Measurements from ENCODE around the gene DAAM2. TPM values are rescaled to one million over a fixed set of nuclear protein-coding genes. Genes with fewer than 3 reads are reported as not detected.

DAAM2 gene
- total RNA-seq, 1 experiment from 2014 or later, result 4.8 TPM

DNA sequence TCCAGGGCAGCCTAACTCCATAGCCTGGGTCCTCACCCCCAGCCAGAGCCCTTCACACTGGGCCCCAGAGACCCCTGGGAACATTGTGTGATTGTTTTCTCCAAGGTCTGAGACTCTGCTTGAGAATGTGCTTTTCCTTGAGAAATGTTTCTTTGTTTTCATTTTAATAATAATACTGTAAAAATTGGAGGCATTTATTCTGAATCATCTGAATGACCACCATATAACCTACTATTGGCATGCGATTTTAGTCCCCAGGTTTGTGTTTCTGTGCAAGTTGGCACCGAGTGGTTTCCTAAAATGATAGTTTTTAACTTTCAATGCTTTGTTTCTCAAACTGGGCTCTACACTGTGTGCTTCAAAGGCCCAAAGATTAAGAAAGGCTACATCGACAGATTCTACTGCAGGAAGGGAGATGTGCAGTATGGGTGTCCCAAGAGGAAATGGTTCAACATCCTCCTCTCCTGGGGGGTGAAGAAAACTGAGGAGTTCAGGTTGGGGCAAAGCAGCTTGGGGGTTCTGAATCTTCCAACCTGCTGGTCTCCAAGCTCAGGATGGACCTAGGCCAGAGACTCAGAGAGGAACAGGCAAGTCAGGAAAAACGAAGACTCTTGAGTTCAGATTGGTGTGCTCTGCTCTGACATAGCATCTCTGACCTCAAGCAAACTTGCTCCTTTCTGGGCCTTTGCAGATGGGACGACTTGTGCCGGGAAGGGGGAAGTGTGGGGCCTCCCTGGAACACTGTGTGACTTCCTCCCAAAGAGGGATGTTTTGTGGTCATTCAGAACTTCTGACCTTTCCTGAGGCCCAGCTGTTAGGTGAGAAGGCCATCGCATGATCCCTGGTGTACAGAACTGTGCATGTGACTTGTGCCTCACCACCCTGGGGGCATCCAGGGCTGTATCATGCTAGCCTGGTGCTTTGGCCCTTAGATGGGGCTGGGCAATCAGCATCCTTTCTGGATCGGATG, 31.0 kb downstream of the DAAM2 start:
- no TSS peak for BruUV-seq (replicated peaks)
- no peaks in the 10 kb centered on the region for H3K36me3 ChIP-seq (ENCODE audit: insufficient read depth, low read length, poor library complexity, severe bottlenecking)
- no peaks in the 10 kb centered on the region for H3K9me3 ChIP-seq (ENCODE audit: low read depth, low read length, poor library complexity, severe bottlenecking)
- H3K27me3 ChIP-seq (replicated peaks; ENCODE audit: insufficient read depth, low read depth, low read length, poor library complexity), result no peaks in the 10 kb centered on the region
- POLR2A ChIA-PET (ENCODE audit: low non-redundant PET), result no interaction called here
- no peak overlapping the region for H3K4me3 ChIP-seq (ENCODE audit: low read depth, low read length, poor library complexity, severe bottlenecking)
- no peak overlapping the region for H3K27ac ChIP-seq (ENCODE audit: low read depth, low read length, poor library complexity, severe bottlenecking)
- H3K4me1 ChIP-seq (ENCODE audit: insufficient read depth, low read length, poor library complexity, severe bottlenecking), result no peaks in the 10 kb centered on the region
- DNase-seq (ENCODE audit: low spot score), result no peak
- TF ChIP-seq, protein P1, sequence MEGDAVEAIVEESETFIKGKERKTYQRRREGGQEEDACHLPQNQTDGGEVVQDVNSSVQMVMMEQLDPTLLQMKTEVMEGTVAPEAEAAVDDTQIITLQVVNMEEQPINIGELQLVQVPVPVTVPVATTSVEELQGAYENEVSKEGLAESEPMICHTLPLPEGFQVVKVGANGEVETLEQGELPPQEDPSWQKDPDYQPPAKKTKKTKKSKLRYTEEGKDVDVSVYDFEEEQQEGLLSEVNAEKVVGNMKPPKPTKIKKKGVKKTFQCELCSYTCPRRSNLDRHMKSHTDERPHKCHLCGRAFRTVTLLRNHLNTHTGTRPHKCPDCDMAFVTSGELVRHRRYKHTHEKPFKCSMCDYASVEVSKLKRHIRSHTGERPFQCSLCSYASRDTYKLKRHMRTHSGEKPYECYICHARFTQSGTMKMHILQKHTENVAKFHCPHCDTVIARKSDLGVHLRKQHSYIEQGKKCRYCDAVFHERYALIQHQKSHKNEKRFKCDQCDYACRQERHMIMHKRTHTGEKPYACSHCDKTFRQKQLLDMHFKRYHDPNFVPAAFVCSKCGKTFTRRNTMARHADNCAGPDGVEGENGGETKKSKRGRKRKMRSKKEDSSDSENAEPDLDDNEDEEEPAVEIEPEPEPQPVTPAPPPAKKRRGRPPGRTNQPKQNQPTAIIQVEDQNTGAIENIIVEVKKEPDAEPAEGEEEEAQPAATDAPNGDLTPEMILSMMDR (conservative IDR thresholded peaks at IDR 0.05; ENCODE audit: low read depth, low read length), result no peak
- no peak for TF ChIP-seq EZH2 (IDR thresholded peaks at IDR 0.05; ENCODE audit: borderline replicate concordance, low read depth, low read length, poor library complexity, severe bottlenecking)
- intact Hi-C loops (cut with micrococcal nuclease; ENCODE audit: unreplicated experiment), result no loop called here
- CTCF ChIA-PET, result no interaction called here

GRCh38 chr6:39824030-39824926, 32.1 kb downstream of the DAAM2 start:
- CTCF ChIA-PET, result no interaction called here
- intact Hi-C loops (cut with micrococcal nuclease; ENCODE audit: unreplicated experiment), result no loop called here
- TF ChIP-seq, protein P1 (conservative IDR thresholded peaks at IDR 0.05; ENCODE audit: low read depth, low read length), result no peak

DNA sequence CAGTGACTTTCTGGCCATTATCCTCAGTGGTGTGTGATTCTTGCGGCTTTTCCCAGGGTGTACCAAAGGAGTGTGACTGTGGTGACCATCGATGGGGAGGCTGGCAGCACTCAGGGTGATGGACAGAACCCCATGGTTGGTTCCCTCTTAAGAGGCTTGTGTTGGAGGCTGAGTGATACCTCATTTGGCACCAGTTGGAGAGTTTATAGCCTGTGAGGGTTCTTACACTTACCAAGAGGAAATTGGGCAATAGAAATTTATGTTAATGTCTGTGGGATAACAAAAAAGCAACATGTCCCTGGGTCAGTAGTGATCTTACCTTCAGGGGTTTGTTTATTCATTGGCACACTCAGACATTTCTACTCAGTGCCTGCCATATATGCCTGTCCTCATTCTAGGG, 37.2 kb downstream of the DAAM2 start:
- Histone ChIP-seq H3K27ac (ENCODE audit: low read depth, low read length, poor library complexity, severe bottlenecking) (no peak overlapping the region), H3K4me3 (ENCODE audit: low read depth, low read length, poor library complexity, severe bottlenecking) (no peak overlapping the region), H3K36me3 (ENCODE audit: insufficient read depth, low read length, poor library complexity, severe bottlenecking) (no peaks in the 10 kb centered on the region), H3K9me3 (ENCODE audit: low read depth, low read length, poor library complexity, severe bottlenecking) (no peaks in the 10 kb centered on the region), H3K4me1 (ENCODE audit: insufficient read depth, low read length, poor library complexity, severe bottlenecking) (no peaks in the 10 kb centered on the region), H3K27me3 (replicated peaks; ENCODE audit: insufficient read depth, low read depth, low read length, poor library complexity) (no peaks in the 10 kb centered on the region)
- DNase-seq (ENCODE audit: low spot score), result peak; percentile 30
- CTCF ChIA-PET, result no interaction called here
- POLR2A ChIA-PET (ENCODE audit: low non-redundant PET), result no interaction called here
- BruUV-seq (replicated peaks), result no TSS peak
- intact Hi-C loops (cut with micrococcal nuclease; ENCODE audit: unreplicated experiment), result no loop called here
- TF ChIP-seq, protein P1 (conservative IDR thresholded peaks at IDR 0.05; ENCODE audit: low read depth, low read length), result no peak
- TF ChIP-seq EZH2 (IDR thresholded peaks at IDR 0.05; ENCODE audit: borderline replicate concordance, low read depth, low read length, poor library complexity, severe bottlenecking), result no peak

More at GRCh38 chr6:39824030-39824926, 32.1 kb downstream of the DAAM2 start:
- no peaks in the 10 kb centered on the region for H3K27me3 ChIP-seq (replicated peaks; ENCODE audit: insufficient read depth, low read depth, low read length, poor library complexity)
- no peak for DNase-seq (ENCODE audit: low spot score)
- POLR2A ChIA-PET (ENCODE audit: low non-redundant PET), result no interaction called here
- no peaks in the 10 kb centered on the region for H3K4me1 ChIP-seq (ENCODE audit: insufficient read depth, low read length, poor library complexity, severe bottlenecking)
- no TSS peak for BruUV-seq (replicated peaks)
- no peaks in the 10 kb centered on the region for H3K36me3 ChIP-seq (ENCODE audit: insufficient read depth, low read length, poor library complexity, severe bottlenecking)
- no peak overlapping the region for H3K27ac ChIP-seq (ENCODE audit: low read depth, low read length, poor library complexity, severe bottlenecking)
- H3K4me3 ChIP-seq (ENCODE audit: low read depth, low read length, poor library complexity, severe bottlenecking), result no peak overlapping the region
- no peaks in the 10 kb centered on the region for H3K9me3 ChIP-seq (ENCODE audit: low read depth, low read length, poor library complexity, severe bottlenecking)

All from A673 (cell line).